Skeletal muscle satellite cell (primary cell): ENCODE results near the gene INTS15.

Experiments used
- H3K27me3 ChIP-seq: 2 replicates; pipeline ENCODE4 v1.7.0; 2013; ENCODE audit warnings: low read length; ENCODE audit not compliant: control insufficient read depth, insufficient read depth
- H3K36me3 ChIP-seq: 2 replicates; pipeline ENCODE4 v1.7.0; 2013; ENCODE audit warnings: mild to moderate bottlenecking, control low read depth, low read length; ENCODE audit not compliant: insufficient read depth
- H3K4me1 ChIP-seq: 2 replicates; pipeline ENCODE4 v1.7.0; 2013; ENCODE audit warnings: low read length; ENCODE audit not compliant: control insufficient read depth, insufficient read depth
- H3K4me2 ChIP-seq: 2 replicates; pipeline ENCODE4 v1.7.0; 2013; ENCODE audit warnings: mild to moderate bottlenecking, low read length
- H3K4me3 ChIP-seq: 2 replicates; pipeline ENCODE4 v1.7.0; 2013; ENCODE audit warnings: low read length
- H3K9ac ChIP-seq: 2 replicates; pipeline ENCODE4 v1.7.0; 2013; ENCODE audit warnings: mild to moderate bottlenecking, low read depth, low read length, moderate library complexity
- H3K9me3 ChIP-seq: replicated peaks from 2 replicates; pipeline ENCODE4 v1.7.0; 2013; ENCODE audit warnings: mild to moderate bottlenecking, control low read depth, low read length

INTS15 gene

DNA sequence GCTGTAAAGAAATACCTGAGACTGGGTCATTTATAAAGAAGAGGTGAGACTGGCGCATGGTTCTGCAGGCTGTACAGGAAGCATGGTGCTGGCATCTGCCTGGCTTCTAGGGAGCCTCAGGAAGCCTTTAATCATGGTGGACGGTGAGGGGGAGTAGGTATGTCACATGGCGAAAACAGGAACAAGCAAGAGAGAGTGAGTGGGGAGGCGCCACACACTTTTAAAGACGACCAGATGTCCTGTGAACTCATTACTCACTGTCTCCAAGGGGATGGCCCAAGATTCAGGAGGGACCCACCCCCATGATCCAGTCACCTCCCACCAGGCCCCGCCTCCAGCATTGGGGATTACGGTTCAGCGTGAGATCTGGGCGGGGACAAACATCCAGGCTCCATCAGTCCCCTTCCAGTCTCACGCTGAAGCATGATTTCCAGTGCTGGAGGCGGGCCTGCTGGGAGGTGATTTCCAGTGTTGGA, 50.5 kb downstream of the INTS15 start:
- Histone ChIP-seq H3K9ac (no peak overlapping the region), H3K9me3 (no peaks in the 10 kb centered on the region), H3K4me1 (peaks cover 15% of the 10 kb centered on the region), H3K27me3 (no peaks in the 10 kb centered on the region), H3K36me3 (peaks cover 50% of the 10 kb centered on the region), H3K4me2 (no peak overlapping the region), H3K4me3 (no peak overlapping the region)

DNA sequence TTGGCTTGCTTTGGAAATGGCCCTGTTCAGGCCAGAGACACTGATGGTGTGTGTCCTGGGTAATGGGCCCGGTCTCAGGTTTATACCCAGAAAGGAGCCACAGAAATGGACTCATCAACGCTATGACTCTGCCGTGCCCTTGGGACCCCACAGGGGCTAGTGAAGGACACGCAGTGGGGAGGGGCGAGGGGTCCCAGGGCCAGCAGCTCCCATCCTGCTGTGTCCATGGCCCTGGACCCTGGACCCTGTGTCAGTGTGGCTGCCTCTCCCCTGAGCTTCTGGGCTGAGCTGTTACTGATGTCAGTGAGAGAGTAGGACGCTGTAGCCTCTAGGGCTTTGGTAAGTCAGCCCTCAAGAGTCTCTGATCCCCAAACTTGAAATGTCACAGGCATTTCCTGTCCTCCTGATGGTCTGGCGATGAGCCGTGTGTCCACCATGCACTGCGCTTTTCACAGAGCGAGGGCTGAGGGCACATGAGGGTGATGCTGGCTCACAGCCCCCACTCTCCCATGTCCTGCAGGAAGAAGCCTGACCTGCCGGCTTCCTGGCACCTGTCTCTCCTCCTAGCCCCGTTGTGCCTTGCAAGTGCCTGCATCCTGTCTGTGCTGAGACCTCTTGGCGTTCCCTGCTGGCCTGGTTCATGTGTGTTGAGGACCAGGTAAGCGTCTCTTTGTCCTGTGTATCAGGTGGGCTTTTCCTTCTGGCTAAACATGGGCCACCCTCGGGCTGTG, 51.6 kb downstream of the INTS15 start:
- Histone ChIP-seq H3K27me3 (no peaks in the 10 kb centered on the region), H3K4me1 (peaks cover 12% of the 10 kb centered on the region), H3K9me3 (no peaks in the 10 kb centered on the region), H3K36me3 (peaks cover 56% of the 10 kb centered on the region), H3K9ac (no peak overlapping the region), H3K4me3 (no peak overlapping the region), H3K4me2 (no peak overlapping the region)

DNA sequence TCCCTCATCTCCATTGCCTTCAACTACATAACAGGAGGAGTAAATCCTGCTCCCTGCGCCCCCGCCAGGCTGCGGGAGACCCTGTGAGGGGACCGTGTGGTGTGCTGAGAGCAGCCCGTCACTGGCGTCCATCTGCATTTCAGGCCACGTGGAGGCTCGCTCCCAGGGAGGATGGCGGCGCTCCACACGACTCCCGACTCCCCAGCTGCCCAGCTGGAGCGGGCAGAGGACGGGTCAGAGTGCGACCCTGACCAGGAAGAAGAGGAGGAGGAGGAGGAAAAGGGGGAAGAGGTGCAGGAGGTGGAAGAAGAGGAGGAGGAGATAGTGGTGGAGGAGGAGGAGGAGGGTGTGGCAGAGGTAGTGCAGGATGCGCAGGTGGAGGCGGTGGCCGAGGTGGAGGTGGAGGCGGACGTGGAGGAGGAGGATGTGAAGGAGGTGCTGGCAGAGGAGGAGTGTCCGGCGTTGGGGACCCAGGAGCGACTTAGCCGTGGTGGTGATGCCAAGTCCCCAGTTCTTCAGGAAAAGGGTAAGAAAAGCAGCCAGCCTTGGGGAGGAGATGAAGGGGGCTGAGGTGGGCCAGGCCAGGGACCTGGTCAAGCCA, 52.5 kb downstream of the INTS15 start:
- Histone ChIP-seq H3K36me3 (peaks cover 58% of the 10 kb centered on the region), H3K4me1 (peaks cover 10% of the 10 kb centered on the region), H3K4me3 (no peak overlapping the region), H3K9me3 (no peaks in the 10 kb centered on the region), H3K9ac (no peak overlapping the region), H3K27me3 (no peaks in the 10 kb centered on the region), H3K4me2 (no peak overlapping the region)

DNA sequence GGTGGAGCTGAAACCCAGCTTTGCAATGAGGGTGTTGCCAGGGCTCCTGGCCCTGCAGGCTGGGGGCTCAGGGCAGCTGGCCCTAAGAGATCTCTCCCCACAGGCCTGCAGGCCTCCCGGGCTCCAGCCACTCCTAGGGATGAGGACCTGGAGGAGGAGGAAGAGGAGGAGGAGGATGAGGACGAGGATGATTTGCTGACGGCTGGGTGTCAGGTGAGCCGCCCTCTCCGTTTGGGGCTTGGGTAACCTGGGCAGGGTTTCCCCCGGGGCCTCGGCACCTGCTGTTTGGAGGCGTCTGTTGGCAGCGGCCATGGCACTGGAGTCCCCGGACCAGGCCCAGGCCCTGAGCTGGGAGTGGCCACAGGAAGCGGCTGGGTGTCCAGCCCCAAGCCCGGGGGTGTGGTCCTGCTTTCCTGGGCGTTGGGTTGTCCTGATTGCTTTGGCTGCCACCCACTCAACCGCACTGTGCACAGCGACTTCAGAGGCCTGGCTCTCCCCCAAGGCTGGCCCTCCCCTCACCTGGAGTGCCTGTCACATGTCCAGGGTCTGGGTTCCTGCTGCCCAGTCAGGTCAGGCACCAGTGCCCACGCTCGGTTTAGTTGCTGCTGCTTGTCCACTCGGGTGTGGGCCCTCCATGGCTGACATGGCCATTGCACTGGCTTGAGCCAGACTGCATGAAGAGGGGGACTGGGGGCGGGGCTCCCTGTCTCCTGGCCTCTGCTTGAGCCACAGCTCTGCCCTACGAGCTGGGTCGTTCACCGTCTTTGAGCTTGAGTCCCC, 53.2 kb downstream of the INTS15 start:
- no peak overlapping the region for H3K9ac ChIP-seq
- no peaks in the 10 kb centered on the region for H3K9me3 ChIP-seq
- H3K36me3 ChIP-seq: peaks cover 58% of the 10 kb centered on the region
- H3K4me3 ChIP-seq: no peak overlapping the region
- H3K27me3 ChIP-seq: no peaks in the 10 kb centered on the region
- H3K4me1 ChIP-seq: peaks cover 10% of the 10 kb centered on the region
- H3K4me2 ChIP-seq: no peak overlapping the region

DNA sequence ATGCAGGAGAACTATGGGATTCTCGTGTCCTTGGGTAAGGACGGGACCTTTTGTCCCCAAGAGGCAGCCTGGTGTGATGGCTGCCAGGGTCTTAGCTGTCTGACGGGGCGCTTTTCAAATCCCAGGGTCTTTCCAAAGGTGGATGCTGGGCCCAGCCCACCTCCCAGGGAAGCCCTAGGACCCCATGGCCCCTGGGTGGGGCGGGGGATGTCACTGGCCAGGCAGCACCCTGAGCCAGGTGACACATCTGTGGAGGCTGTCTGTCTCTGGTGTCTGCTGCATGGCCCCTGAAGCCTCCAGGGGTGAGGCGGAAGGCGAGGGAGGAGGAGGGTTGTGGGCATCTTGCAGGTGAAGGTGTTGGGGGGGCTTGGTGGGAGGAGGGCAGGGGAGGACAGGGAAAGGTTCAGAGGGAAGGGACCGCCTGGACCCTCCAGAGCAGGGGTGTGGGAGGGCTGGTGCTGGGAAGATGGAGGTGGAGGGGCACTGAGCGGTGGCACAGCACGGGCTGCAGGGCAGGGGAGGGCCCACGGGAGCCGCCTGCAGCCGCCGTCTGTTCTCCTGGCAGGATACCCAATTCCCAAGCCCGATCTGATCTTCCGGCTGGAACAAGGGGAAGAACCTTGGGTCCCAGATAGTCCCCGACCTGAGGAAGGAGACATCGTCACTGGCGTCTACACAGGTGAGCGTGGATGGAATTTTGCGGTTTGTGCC, 54.2 kb downstream of the INTS15 start:
- Histone ChIP-seq H3K9me3 (no peaks in the 10 kb centered on the region), H3K4me1 (no peaks in the 10 kb centered on the region), H3K9ac (no peak overlapping the region), H3K4me2 (no peak overlapping the region), H3K27me3 (no peaks in the 10 kb centered on the region), H3K4me3 (no peak overlapping the region), H3K36me3 (peaks cover 61% of the 10 kb centered on the region)

DNA sequence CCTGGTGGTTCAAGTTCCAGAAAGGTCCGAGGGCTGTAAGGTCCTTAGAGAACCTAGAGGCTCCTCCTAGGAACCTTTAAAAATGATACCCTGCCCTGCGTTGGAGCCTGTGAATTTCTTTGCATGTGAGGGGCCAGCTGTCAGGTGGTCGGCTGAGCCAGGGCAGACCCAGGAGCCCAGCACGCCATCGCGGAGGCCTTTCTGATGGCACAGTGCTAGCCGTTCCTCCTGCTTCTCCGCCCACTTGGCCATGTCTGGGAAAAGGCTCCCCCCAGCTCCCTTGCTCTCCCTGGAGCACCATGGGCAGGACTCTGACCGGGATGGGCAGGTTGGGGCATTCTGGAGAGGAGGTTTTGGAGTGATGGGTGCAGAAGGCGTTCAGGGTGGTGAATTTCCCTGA, 54.9 kb downstream of the INTS15 start:
- Histone ChIP-seq H3K4me3 (no peak overlapping the region), H3K4me2 (no peak overlapping the region), H3K4me1 (no peaks in the 10 kb centered on the region), H3K9me3 (no peaks in the 10 kb centered on the region), H3K36me3 (peaks cover 62% of the 10 kb centered on the region), H3K9ac (no peak overlapping the region), H3K27me3 (no peaks in the 10 kb centered on the region)

DNA sequence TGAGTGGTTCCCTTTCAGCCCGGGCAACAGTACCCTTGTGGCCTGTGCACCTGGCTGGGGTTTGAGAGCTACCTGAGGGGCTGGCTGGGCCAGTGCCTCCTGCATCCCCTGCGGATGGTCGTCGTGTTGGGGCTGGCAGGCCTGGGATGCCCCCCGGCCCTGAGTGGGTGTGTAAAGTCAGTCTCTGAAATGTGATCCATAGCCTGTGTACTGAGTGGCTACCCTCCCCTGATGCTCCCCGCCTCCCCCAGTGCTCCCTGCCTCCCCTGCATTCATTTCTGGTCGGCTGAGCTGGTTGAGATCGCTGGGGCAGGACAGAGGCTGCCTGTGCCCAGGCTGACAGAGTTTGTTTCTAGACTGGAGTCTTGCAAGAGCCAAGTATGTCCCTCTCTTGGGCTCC, 56.6 kb downstream of the INTS15 start:
- no peak overlapping the region for H3K9ac ChIP-seq
- H3K36me3 ChIP-seq: peaks cover 59% of the 10 kb centered on the region
- no peaks in the 10 kb centered on the region for H3K4me1 ChIP-seq
- no peaks in the 10 kb centered on the region for H3K27me3 ChIP-seq
- H3K4me2 ChIP-seq: no peak overlapping the region
- H3K9me3 ChIP-seq: peaks cover 5% of the 10 kb centered on the region
- no peak overlapping the region for H3K4me3 ChIP-seq

DNA sequence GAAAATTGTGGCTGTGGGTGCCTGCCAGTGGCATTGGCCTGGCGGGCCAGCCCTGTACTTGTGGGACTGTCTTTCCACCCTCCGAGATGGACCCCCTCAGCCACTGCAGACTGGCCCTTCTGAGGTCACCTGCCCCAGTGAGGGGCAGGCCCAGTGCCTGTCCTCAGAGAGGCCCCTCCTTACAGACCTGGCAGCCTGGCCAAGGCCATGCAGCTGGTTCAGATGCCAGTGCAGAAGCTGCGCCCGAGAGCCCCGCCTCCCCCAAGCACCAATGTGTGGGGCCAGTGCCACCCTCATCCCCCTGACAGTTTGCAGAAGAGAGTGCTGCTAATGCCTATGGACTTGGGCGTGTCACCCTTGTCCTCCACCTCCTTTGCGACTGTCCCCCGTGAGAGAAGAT, 57.3 kb downstream of the INTS15 start:
- Histone ChIP-seq H3K4me3 (no peak overlapping the region), H3K4me2 (no peak overlapping the region), H3K27me3 (no peaks in the 10 kb centered on the region), H3K9me3 (peaks cover 10% of the 10 kb centered on the region), H3K4me1 (no peaks in the 10 kb centered on the region), H3K9ac (no peak overlapping the region), H3K36me3 (peaks cover 64% of the 10 kb centered on the region)

DNA sequence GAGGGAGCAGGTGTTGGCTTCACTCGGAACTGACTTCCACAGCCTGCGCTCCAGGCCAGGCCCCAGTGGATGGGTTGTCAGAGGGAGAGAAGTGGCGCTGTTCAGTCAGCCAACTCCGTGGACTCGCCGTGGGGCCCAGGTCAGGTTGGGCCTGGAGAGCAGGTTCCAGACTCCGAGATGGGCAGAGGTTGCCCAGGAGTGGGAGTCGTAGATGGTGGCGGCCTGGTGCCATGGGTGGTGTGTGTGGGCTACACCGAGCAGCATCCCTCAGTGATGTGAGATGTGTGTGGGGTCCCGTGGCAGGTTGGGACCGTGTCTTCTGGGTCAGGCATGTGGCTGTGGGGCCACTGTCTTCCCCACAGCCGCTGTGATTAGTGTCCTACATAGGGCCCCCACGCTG, 57.7 kb downstream of the INTS15 start:
- H3K4me1 ChIP-seq: no peaks in the 10 kb centered on the region
- peaks cover 69% of the 10 kb centered on the region for H3K36me3 ChIP-seq
- H3K9ac ChIP-seq: no peak overlapping the region
- no peak overlapping the region for H3K4me3 ChIP-seq
- H3K4me2 ChIP-seq: no peak overlapping the region
- H3K27me3 ChIP-seq: no peaks in the 10 kb centered on the region
- peaks cover 12% of the 10 kb centered on the region for H3K9me3 ChIP-seq

DNA sequence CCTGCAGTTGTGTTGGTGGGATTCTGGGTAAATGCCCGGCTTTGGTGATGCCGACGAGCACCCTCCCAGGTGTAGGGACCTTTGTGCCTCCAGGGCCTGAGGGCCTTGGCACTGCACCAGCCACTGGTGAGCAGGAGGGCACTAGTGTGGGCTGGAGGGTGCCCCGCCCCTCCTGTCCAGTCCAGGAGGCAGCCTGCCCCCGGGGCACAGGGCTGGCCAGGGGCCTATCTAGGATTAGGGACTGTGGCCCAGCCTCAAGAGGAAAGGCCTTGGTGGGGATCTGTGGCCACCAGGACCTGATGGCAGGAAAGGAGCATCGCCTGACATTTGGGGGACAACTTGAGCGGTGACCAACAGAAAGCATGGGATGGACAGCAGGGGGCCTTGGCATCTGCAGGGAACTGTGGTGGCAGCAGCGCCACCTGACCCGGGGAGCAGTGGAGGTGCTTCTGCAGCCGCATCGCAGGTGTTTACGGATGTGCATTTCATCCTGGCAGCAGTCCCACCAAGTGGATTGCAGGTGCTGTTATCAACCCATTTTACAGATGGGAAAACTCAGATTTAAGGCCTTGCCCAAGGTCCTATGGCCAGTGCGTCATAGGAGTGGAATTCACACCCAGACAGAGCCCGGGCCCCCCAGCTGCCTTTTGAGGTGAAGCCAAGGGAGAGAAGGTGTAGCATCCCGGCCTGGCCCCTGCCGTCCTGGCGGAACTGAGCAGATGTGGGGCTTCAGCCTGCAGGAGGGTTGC, 58.4 kb downstream of the INTS15 start:
- Histone ChIP-seq H3K4me2 (no peak overlapping the region), H3K27me3 (no peaks in the 10 kb centered on the region), H3K4me3 (no peak overlapping the region), H3K4me1 (no peaks in the 10 kb centered on the region), H3K9ac (no peak overlapping the region), H3K9me3 (peaks cover 12% of the 10 kb centered on the region), H3K36me3 (peaks cover 72% of the 10 kb centered on the region)

DNA sequence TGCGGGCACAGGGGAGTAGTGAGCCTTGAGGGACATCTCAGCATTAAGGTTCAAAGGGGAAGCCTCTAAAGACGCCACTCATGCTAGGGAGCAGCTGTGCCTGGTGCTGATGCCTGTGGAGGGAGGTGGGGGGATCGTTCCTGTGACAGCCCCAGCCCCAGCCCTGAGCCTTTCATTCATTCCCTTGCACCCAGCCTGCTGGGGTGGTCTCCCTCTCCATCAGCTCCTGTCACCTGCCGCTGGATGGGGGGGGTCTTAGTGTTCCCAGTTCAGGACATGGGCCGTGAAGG, 58.9 kb downstream of the INTS15 start:
- Histone ChIP-seq H3K9ac (no peak overlapping the region), H3K27me3 (no peaks in the 10 kb centered on the region), H3K4me3 (no peak overlapping the region), H3K4me1 (no peaks in the 10 kb centered on the region), H3K9me3 (peaks cover 12% of the 10 kb centered on the region), H3K36me3 (peaks cover 70% of the 10 kb centered on the region), H3K4me2 (no peak overlapping the region)
